Measurements from ENCODE around the gene JRKL.
"Not testable (repeated sequence)": the region's sequence is repeated elsewhere in the genome, so short reads cannot be mapped to it uniquely, and the experiment has no call there.

Gene JRKL

GRCh38 chr11:96394773-96395172 is 5.0 kb downstream of the JRKL start:
- DNase-seq (ENCODE audit: low spot score), result no peak

- DNase-seq (ENCODE audit: low spot score), result no peak
Observed at GRCh38 chr11:96396637-96397036, 6.8 kb downstream of the JRKL start.

- no peak for DNase-seq (ENCODE audit: low spot score)
Observed at GRCh38 chr11:96397863-96398262, 8.1 kb downstream of the JRKL start.

- DNase-seq (ENCODE audit: low spot score), result no peak
Observed at GRCh38 chr11:96400697-96401096, 10.9 kb downstream of the JRKL start.

- DNase-seq (ENCODE audit: low spot score), result not testable (repeated sequence)
Observed at GRCh38 chr11:96411412-96411811, 21.6 kb downstream of the JRKL start.

- DNase-seq (ENCODE audit: low spot score), result no peak
Observed at GRCh38 chr11:96412761-96413381, 23.1 kb downstream of the JRKL start.

GRCh38 chr11:96413408-96413807 is 23.6 kb downstream of the JRKL start:
- no peak for DNase-seq (ENCODE audit: low spot score)

GRCh38 chr11:96424693-96425092 is 34.9 kb downstream of the JRKL start:
- no peak for DNase-seq (ENCODE audit: low spot score)

GRCh38 chr11:96430668-96431067 is 40.9 kb downstream of the JRKL start:
- DNase-seq (ENCODE audit: low spot score), result no peak

- not testable (repeated sequence) for DNase-seq (ENCODE audit: low spot score)
Observed at GRCh38 chr11:96432654-96433053, 42.8 kb downstream of the JRKL start.
